Endothelial cell of umbilical vein (primary cell): Measurements from ENCODE around the gene MACROD2.

Source experiments
- EZH2 ChIP-seq: IDR thresholded peaks from 2 replicates; pipeline ENCODE4 v1.6.1; 2012; ENCODE audit warnings: borderline replicate concordance, low read depth, mild to moderate bottlenecking, moderate library complexity, low read length, inconsistent platforms; ENCODE audit not compliant: severe bottlenecking
- POLR2A ChIP-seq: IDR thresholded peaks from 2 replicates; pipeline ENCODE4 v1.6.1; 2012; ENCODE audit warnings: low read depth, mild to moderate bottlenecking, control low read depth, low read length
- POLR2AphosphoS5 ChIP-seq: IDR thresholded peaks from 2 replicates; pipeline ENCODE4 v1.6.1; 2012; ENCODE audit warnings: low read depth, mild to moderate bottlenecking, control low read depth, low read length, moderate library complexity; ENCODE audit not compliant: insufficient read depth

DNA sequence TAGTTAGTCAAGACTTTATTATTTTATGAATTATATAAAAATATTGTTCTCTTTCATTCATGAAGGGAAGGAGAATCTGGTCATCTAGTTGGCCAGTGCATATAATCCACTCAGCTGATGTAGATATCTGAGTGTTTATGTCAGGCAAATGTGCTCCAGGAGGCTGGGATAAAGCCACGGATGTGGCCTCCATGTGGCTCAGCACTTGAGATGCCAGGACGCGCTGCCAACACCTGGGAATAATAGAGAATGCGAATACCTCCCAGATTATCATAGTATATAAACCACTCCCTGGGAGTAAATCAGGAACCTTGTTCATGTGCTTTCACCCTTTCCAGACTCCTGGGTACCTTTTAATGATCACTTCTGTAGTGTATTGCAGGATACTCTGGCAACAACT is 1571.9 kb downstream of the MACROD2 start:
- TF ChIP-seq POLR2AphosphoS5: no peak
- TF ChIP-seq EZH2: no peak
- no peak for TF ChIP-seq POLR2A
